Measurements from ENCODE around the gene SACM1L. TPM values are rescaled to one million over a fixed set of nuclear protein-coding genes. Genes with fewer than 3 reads are reported as not detected.
A peak's percentile ranks its signal among the peaks of the same experiment; 100 is the strongest.

SACM1L gene
- total and polyA plus RNA-seq, 4 donors, result 12.2 to 35.5 (median 20.5) TPM

GRCh38 chr3:45782381-45782780 lies 93.2 kb downstream of the SACM1L start:
- 90% methylated on average over 3 of the region's 3 CpGs for WGBS
- Histone ChIP-seq H3K9ac (ENCODE audit: low read depth in 1 of 2, low read length in 2 of 2) (no peak overlapping the region), H3K4me1 (ENCODE audit: control insufficient read depth in 4 of 4, insufficient read depth in 4 of 4, low read length in 3 of 4) (peaks cover 0 to 8% (median 5%) of the 10 kb centered on the region in 4 donors), H3K27me3 (ENCODE audit: control insufficient read depth in 4 of 4, insufficient read depth in 4 of 4, low read length in 3 of 4) (no peaks in the 10 kb centered on the region), H3K9me3 (ENCODE audit: control insufficient read depth in 4 of 4, low read length in 3 of 4) (no peaks in the 10 kb centered on the region), H3K36me3 (ENCODE audit: control insufficient read depth in 4 of 4, insufficient read depth in 3 of 4, low read depth in 1 of 4, low read length in 3 of 4) (no peaks in the 10 kb centered on the region), H3K4me3 (ENCODE audit: low read depth in 1 of 3, low read length in 3 of 3) (no peak overlapping the region), H3K27ac (ENCODE audit: low read depth in 1 of 2, low read length in 2 of 2) (no peak overlapping the region)
- TF ChIP-seq EGR1 (IDR thresholded peaks at IDR 0.05; ENCODE audit: low read depth in 2 of 2) (no peak), SP1 (IDR thresholded peaks at IDR 0.05) (no peak), CTCF (IDR thresholded peaks at IDR 0.05; ENCODE audit: low read depth, low read length, missing input control) (no peak), JUND (IDR thresholded peaks at IDR 0.05) (no peak), FOXA2 (IDR thresholded peaks at IDR 0.05) (no peak), HNF4G (IDR thresholded peaks at IDR 0.05) (no peak), REST (IDR thresholded peaks at IDR 0.05) (no peak), NR2F2 (IDR thresholded peaks at IDR 0.05) (no peak), RXRA (IDR thresholded peaks at IDR 0.05) (no peak), FOXA1 (IDR thresholded peaks at IDR 0.05) (no peak), RAD21 (IDR thresholded peaks at IDR 0.05) (no peak), TAF1 (conservative IDR thresholded peaks at IDR 0.05) (no peak), HNF4A (conservative IDR thresholded peaks at IDR 0.05) (no peak), YY1 (IDR thresholded peaks at IDR 0.05) (no peak)
- TF ChIP-seq, protein P1, sequence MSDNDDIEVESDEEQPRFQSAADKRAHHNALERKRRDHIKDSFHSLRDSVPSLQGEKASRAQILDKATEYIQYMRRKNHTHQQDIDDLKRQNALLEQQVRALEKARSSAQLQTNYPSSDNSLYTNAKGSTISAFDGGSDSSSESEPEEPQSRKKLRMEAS (IDR thresholded peaks at IDR 0.05), result no peak
- TF ChIP-seq, protein P2, sequence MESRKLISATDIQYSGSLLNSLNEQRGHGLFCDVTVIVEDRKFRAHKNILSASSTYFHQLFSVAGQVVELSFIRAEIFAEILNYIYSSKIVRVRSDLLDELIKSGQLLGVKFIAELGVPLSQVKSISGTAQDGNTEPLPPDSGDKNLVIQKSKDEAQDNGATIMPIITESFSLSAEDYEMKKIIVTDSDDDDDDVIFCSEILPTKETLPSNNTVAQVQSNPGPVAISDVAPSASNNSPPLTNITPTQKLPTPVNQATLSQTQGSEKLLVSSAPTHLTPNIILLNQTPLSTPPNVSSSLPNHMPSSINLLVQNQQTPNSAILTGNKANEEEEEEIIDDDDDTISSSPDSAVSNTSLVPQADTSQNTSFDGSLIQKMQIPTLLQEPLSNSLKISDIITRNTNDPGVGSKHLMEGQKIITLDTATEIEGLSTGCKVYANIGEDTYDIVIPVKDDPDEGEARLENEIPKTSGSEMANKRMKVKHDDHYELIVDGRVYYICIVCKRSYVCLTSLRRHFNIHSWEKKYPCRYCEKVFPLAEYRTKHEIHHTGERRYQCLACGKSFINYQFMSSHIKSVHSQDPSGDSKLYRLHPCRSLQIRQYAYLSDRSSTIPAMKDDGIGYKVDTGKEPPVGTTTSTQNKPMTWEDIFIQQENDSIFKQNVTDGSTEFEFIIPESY (IDR thresholded peaks at IDR 0.05), result no peak
- no peak for DNase-seq (ENCODE audit: low spot score)

DNA sequence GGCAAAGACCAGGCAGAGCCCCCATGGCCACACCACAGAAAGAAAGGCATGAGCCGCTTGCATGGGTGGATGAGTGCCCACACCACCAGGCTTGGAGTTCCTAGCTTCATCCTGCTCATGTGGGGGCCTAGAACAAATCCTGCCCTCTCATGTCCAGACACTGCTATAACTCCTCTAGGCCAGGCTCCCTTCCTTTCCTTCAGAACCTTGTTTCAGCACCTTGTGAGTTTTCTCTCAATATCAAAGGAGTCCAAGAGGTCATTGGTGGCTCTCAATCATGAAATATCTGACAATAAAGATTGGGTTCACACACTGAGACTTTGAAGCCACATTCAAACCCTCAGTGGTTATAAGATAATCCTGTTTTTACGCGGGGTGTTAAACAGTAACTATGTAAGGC lies 94.5 kb downstream of the SACM1L start:
- peaks cover 0 to 6% (median 5%) of the 10 kb centered on the region in 4 donors for H3K4me1 ChIP-seq (ENCODE audit: control insufficient read depth in 4 of 4, insufficient read depth in 4 of 4, low read length in 3 of 4)
- H3K36me3 ChIP-seq (ENCODE audit: control insufficient read depth in 4 of 4, insufficient read depth in 3 of 4, low read depth in 1 of 4, low read length in 3 of 4), result no peaks in the 10 kb centered on the region
- peak; percentile 28 for DNase-seq (ENCODE audit: low spot score)
- no peak for TF ChIP-seq FOXA1 (IDR thresholded peaks at IDR 0.05)
- no peak for TF ChIP-seq SP1 (IDR thresholded peaks at IDR 0.05)
- TF ChIP-seq TAF1 (conservative IDR thresholded peaks at IDR 0.05), result no peak
- TF ChIP-seq CTCF (IDR thresholded peaks at IDR 0.05; ENCODE audit: low read depth, low read length, missing input control), result no peak
- TF ChIP-seq NR2F2 (IDR thresholded peaks at IDR 0.05), result no peak
- no peak for TF ChIP-seq JUND (IDR thresholded peaks at IDR 0.05)
- no peak for TF ChIP-seq REST (IDR thresholded peaks at IDR 0.05)
- no peak for TF ChIP-seq YY1 (IDR thresholded peaks at IDR 0.05)
- TF ChIP-seq FOXA2 (IDR thresholded peaks at IDR 0.05), result no peak
- no peak for TF ChIP-seq GABPA (IDR thresholded peaks at IDR 0.05 in 1 of 2, conservative IDR thresholded peaks at IDR 0.05 in 1 of 2)
- TF ChIP-seq RAD21 (IDR thresholded peaks at IDR 0.05), result no peak
- no peak for TF ChIP-seq HNF4G (IDR thresholded peaks at IDR 0.05)
- TF ChIP-seq ATF3 (IDR thresholded peaks at IDR 0.05), result no peak
- TF ChIP-seq HNF4A (conservative IDR thresholded peaks at IDR 0.05), result no peak
- TF ChIP-seq EGR1 (IDR thresholded peaks at IDR 0.05; ENCODE audit: low read depth in 2 of 2), result no peak
- WGBS, result 95% methylated on average over 3 of the region's 3 CpGs
- no peaks in the 10 kb centered on the region for H3K9me3 ChIP-seq (ENCODE audit: control insufficient read depth in 4 of 4, low read length in 3 of 4)
- H3K27me3 ChIP-seq (ENCODE audit: control insufficient read depth in 4 of 4, insufficient read depth in 4 of 4, low read length in 3 of 4), result no peaks in the 10 kb centered on the region
- H3K9ac ChIP-seq (ENCODE audit: low read depth in 1 of 2, low read length in 2 of 2), result no peak overlapping the region
- no peak overlapping the region for H3K27ac ChIP-seq (ENCODE audit: low read depth in 1 of 2, low read length in 2 of 2)
- H3K4me3 ChIP-seq (ENCODE audit: low read depth in 1 of 3, low read length in 3 of 3), result no peak overlapping the region

All from liver (tissue), 9 donors.